Retinal pigment epithelial cell (primary cell): ENCODE results near the gene ARFGEF2.
"Not testable (repeated sequence)": the region's sequence is repeated elsewhere in the genome, so short reads cannot be mapped to it uniquely, and the experiment has no call there.

ENCODE experiments used
- DNase-seq: peaks from one replicate; pipeline ENCODE4 v3.0.0-alpha.2; 2010; ENCODE audit warnings: low read depth
- H3K4me3 ChIP-seq: 2 replicates; pipeline ENCODE4 v1.5.1; 2011; ENCODE audit warnings: mild to moderate bottlenecking, low read length, control low read depth, moderate library complexity
- CTCF ChIP-seq: conservative IDR thresholded peaks from 2 replicates; pipeline ENCODE4 v1.5.1; 2011; ENCODE audit warnings: low read depth, low read length, control low read depth, inconsistent platforms

ARFGEF2 gene

GRCh38 chr20:49078310-49078709 lies 156.8 kb downstream of the ARFGEF2 start:
- no peak overlapping the region for H3K4me3 ChIP-seq
- DNase-seq, result no peak
- no peak for TF ChIP-seq CTCF

GRCh38 chr20:49082295-49082694 lies 160.8 kb downstream of the ARFGEF2 start:
- DNase-seq, H3K4me3 ChIP-seq: not testable (repeated sequence)
